H1 (cell line): ENCODE results near the gene ANAPC13. TPM values are rescaled to one million over a fixed set of nuclear protein-coding genes. Genes with fewer than 3 reads are reported as not detected.

Source experiments
- PHF8 ChIP-seq: fragments of 200-600 bp; sonication (generic); conservative IDR thresholded peaks from 2 replicates; pipeline ENCODE4 v1.7.1; 2012; ENCODE audit warnings: low read depth, mild to moderate bottlenecking, inconsistent platforms, low read length, moderate library complexity
- SAP30 ChIP-seq: fragments of 300-600 bp; sonication (generic); IDR thresholded peaks from 2 replicates; pipeline ENCODE4 v1.7.1; 2012; ENCODE audit warnings: low read length, moderate library complexity, mild to moderate bottlenecking, inconsistent platforms; ENCODE audit not compliant: insufficient read depth, insufficient replicate concordance
- polyA plus RNA-seq, 7 experiments: library from polyadenylated mRNA; depleted of rRNA in 3 of 7; stranded (reverse) in 5 of 7; unstranded in 2 of 7; fragments of >200 nt in 5 of 7; fragments of 200-250 nt in 2 of 7; gene quantifications; 1 replicate in 5 of 7; 2 replicates in 1 of 7; 4 replicates in 1 of 7; pipeline versions ENCODE4 v1.2.1 to v1.2.3, GENCODE V29; 2011 to 2013; ENCODE audit warnings: missing spikeins in 2 of 7, mixed read lengths in 2 of 7
- total RNA-seq: library from RNA; stranded (reverse); fragmentation: NEBNext Ultra II Directional; extraction: Animal tissue kit (Norgen Biotek cat#: 25700); gene quantifications from 2 replicates; pipeline ENCODE4 v1.2.1, GENCODE V29; 2021

ANAPC13 gene
- total and polyA plus RNA-seq, 2 of the 8 experiments (the other 6 are each of a cell fraction or from before 2014, with no cell fraction given), result 33.3 to 34.0 TPM

GRCh38 chr3:134485718-134486576, at the start of gene ANAPC13, which contains the start of gene CEP63 (continued):
- TF ChIP-seq PHF8, result peak; percentile 93
- no peak for TF ChIP-seq SAP30
